OCI-LY3 (cell line): ENCODE data around the gene YPEL5.

Experiments used
- EZH2phosphoT487 ChIP-seq: fragments of 200-600 bp; shearing (Covaris generic); IDR thresholded peaks from 2 replicates; pipeline ENCODE4 v1.6.1; 2018; ENCODE audit warnings: antibody characterized with exemption, mixed run types, low read depth
- TF ChIP-seq, protein P1 (sequence below): fragments of 200-600, 300-600 bp; sonication (generic); IDR thresholded peaks from 2 replicates; pipeline ENCODE4 v1.5.1; 2014; ENCODE audit warnings: antibody characterized with exemption, low read length, low read depth

DNA sequence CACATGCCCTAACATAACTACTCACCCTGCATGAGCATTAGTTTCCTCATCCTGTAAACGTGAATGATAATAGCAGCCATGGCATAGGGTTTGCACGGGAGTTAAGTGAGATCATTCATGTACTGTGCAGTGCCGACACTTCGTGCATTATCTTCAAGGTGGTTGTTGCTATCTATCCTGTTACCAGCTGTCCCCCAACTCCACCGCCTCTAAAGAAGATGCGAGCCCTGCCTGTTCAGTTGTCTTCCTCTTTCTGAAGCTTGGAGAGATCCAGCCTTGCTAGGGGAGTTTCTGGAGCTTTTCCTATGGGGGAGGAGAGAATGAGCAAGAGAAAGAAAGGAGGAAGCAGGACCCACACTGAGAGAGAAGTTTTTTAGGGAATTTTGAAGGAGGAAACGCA lies 34.4 kb downstream of the YPEL5 start:
- TF ChIP-seq, protein P1, sequence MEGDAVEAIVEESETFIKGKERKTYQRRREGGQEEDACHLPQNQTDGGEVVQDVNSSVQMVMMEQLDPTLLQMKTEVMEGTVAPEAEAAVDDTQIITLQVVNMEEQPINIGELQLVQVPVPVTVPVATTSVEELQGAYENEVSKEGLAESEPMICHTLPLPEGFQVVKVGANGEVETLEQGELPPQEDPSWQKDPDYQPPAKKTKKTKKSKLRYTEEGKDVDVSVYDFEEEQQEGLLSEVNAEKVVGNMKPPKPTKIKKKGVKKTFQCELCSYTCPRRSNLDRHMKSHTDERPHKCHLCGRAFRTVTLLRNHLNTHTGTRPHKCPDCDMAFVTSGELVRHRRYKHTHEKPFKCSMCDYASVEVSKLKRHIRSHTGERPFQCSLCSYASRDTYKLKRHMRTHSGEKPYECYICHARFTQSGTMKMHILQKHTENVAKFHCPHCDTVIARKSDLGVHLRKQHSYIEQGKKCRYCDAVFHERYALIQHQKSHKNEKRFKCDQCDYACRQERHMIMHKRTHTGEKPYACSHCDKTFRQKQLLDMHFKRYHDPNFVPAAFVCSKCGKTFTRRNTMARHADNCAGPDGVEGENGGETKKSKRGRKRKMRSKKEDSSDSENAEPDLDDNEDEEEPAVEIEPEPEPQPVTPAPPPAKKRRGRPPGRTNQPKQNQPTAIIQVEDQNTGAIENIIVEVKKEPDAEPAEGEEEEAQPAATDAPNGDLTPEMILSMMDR, result no peak
- TF ChIP-seq EZH2phosphoT487, result no peak
